ENCODE results near the gene MUC5B. TPM values are rescaled to one million over a fixed set of nuclear protein-coding genes. Genes with fewer than 3 reads are reported as not detected.

MUC5B gene
- total and polyA plus RNA-seq, 2 of the 13 experiments (the other 11 are each of a cell fraction or from before 2014, with no cell fraction given) = 0.01 TPM; not detected in 1

GRCh38 chr11:1281974-1282365 lies 59.1 kb downstream of the MUC5B start:
- TF ChIP-seq HOXA9 (CRISPR knock-in tag; IDR thresholded peaks at IDR 0.05; ENCODE audit: borderline replicate concordance) (no peak), POGK (CRISPR knock-in tag; conservative IDR thresholded peaks at IDR 0.05) (no peak), KMT2B (CRISPR knock-in tag; IDR thresholded peaks at IDR 0.05) (no peak), TP53 (CRISPR knock-in tag; conservative IDR thresholded peaks at IDR 0.05) (no peak), ZNF891 (CRISPR knock-in tag; IDR thresholded peaks at IDR 0.05) (no peak), PAXIP1 (CRISPR knock-in tag; conservative IDR thresholded peaks at IDR 0.05) (no peak), MEF2D (CRISPR knock-in tag; IDR thresholded peaks at IDR 0.05) (no peak), ZNF75D (CRISPR knock-in tag; IDR thresholded peaks at IDR 0.05; ENCODE audit: borderline replicate concordance) (no peak), ELF1 (CRISPR knock-in tag; IDR thresholded peaks at IDR 0.05) (no peak), ZNF616 (CRISPR knock-in tag; IDR thresholded peaks at IDR 0.05; ENCODE audit: low read depth) (no peak), RBM39 (IDR thresholded peaks at IDR 0.05; ENCODE audit: low read depth, low read length, poor library complexity, severe bottlenecking) (no peak)
- Histone ChIP-seq H3K9me3 (ENCODE audit: low read length) (no peaks in the 10 kb centered on the region), H3K4me3 (replicated peaks in 1 of 3; ENCODE audit: insufficient read depth in 1 of 3, low read depth in 2 of 3, low read length in 3 of 3) (no peak overlapping the region), H3K36me3 (replicated peaks in 1 of 2; ENCODE audit: control insufficient read depth in 1 of 2, insufficient read depth in 2 of 2, low read length in 2 of 2) (peaks cover 42 to 69% of the 10 kb centered on the region in 2 experiments; a peak in 4 of 5 replicates), H3K27ac (ENCODE audit: extremely low read length, insufficient read depth, low read length) (no peak overlapping the region), H3K4me2 (ENCODE audit: low read depth, low read length) (no peak overlapping the region), H3K9ac (ENCODE audit: insufficient read depth, low read depth, low read length) (no peak overlapping the region), H3K79me2 (ENCODE audit: insufficient read depth, low read length) (no peaks in the 10 kb centered on the region), H2AFZ (ENCODE audit: low read length) (no peak overlapping the region), H4K20me1 (ENCODE audit: insufficient read depth, low read length) (peaks cover 3% of the 10 kb centered on the region; the same call in 1 of the 2 replicates), H3K4me1 (ENCODE audit: insufficient read depth, low read length) (no peaks in the 10 kb centered on the region), H3K27me3 (ENCODE audit: control insufficient read depth in 1 of 2, insufficient read depth in 2 of 2, low read length in 2 of 2) (no peaks in the 10 kb centered on the region)
- ChIA-PET POLR2A (no interaction called here), CTCF (ENCODE audit: low intra/inter-chr PET ratio, low total read pairs) (no interaction called here)
- BruUV-seq (replicated peaks) = no TSS peak
- DNase-seq (ENCODE audit: low spot score) = no peak
- FAIRE-seq = no peak
- in situ Hi-C loops (cut with HindIII; ENCODE audit: extremely low pct_ligation_motif_present, low pct_unique_long_range_greater_than_20kb) (no loop called here), intact Hi-C loops (cut with micrococcal nuclease; ENCODE audit: unreplicated experiment) (no loop called here)
- no peak for ATAC-seq
- 94% methylated on average over 3 of the region's 3 CpGs for WGBS (ENCODE audit: low lambda C conversion rate)

Data from HepG2 (cell line).